Nephron progenitor cell (in vitro differentiated cells): ENCODE results near the gene ATP8A1.

Experiments used
- DNase-seq: peaks from one replicate; pipeline ENCODE4 v3.0.0; 2021
- H3K27ac Mint-ChIP-seq: 2 replicates; pipeline ENCODE4 v1.8.0; 2021; ENCODE audit warnings: mild to moderate bottlenecking, moderate library complexity, mixed read lengths
- H3K27me3 Mint-ChIP-seq: 2 replicates; pipeline ENCODE4 v1.8.0; 2021; ENCODE audit warnings: mild to moderate bottlenecking, low read depth, mixed read lengths; ENCODE audit not compliant: poor library complexity
- H3K36me3 Mint-ChIP-seq: 2 replicates; pipeline ENCODE4 v1.8.0; 2021; ENCODE audit warnings: low read depth, mixed read lengths
- H3K4me1 Mint-ChIP-seq: 2 replicates; pipeline ENCODE4 v1.8.0; 2021; ENCODE audit warnings: mixed read lengths
- H3K4me3 Mint-ChIP-seq: 2 replicates; pipeline ENCODE4 v1.8.0; 2021; ENCODE audit warnings: mild to moderate bottlenecking, moderate library complexity, mixed read lengths
- H3K9me3 Mint-ChIP-seq: 2 replicates; pipeline ENCODE4 v1.8.0; 2021; ENCODE audit warnings: mild to moderate bottlenecking, moderate library complexity, mixed read lengths
- TF ChIP-seq, protein P1 (sequence below): fragments of 200-600 bp; sonication (generic); IDR thresholded peaks from 2 replicates; pipeline ENCODE4 v1.5.0; 2021; ENCODE audit warnings: antibody characterized with exemption

Gene ATP8A1

DNA sequence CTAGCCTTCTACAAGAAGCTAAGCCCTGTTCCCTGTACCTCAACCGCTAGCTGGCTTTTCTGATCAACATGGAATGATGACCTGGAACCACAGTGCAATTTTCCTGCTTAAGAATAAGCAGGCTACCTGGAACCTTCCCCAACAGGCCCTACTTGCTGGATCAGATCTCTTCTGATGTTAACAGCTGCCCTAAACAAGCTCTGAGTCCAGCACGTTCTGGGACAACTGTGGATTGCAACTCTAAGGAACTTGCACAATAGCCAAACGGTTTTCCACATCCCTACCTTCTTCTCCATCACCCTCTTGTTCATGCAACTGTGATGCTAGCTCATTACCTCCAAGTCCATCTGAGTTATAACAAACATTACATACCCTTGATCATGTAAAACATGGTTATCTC is 19.8 kb downstream of the ATP8A1 start:
- H3K4me1 Mint-ChIP-seq: peaks cover 8% of the 10 kb centered on the region
- H3K27me3 Mint-ChIP-seq: no peaks in the 10 kb centered on the region
- no peak for DNase-seq
- no peaks in the 10 kb centered on the region for H3K9me3 Mint-ChIP-seq
- TF ChIP-seq, protein P1, sequence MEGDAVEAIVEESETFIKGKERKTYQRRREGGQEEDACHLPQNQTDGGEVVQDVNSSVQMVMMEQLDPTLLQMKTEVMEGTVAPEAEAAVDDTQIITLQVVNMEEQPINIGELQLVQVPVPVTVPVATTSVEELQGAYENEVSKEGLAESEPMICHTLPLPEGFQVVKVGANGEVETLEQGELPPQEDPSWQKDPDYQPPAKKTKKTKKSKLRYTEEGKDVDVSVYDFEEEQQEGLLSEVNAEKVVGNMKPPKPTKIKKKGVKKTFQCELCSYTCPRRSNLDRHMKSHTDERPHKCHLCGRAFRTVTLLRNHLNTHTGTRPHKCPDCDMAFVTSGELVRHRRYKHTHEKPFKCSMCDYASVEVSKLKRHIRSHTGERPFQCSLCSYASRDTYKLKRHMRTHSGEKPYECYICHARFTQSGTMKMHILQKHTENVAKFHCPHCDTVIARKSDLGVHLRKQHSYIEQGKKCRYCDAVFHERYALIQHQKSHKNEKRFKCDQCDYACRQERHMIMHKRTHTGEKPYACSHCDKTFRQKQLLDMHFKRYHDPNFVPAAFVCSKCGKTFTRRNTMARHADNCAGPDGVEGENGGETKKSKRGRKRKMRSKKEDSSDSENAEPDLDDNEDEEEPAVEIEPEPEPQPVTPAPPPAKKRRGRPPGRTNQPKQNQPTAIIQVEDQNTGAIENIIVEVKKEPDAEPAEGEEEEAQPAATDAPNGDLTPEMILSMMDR: no peak
- H3K36me3 Mint-ChIP-seq: no peaks in the 10 kb centered on the region
- no peak overlapping the region for H3K4me3 Mint-ChIP-seq
- no peak overlapping the region for H3K27ac Mint-ChIP-seq

DNA sequence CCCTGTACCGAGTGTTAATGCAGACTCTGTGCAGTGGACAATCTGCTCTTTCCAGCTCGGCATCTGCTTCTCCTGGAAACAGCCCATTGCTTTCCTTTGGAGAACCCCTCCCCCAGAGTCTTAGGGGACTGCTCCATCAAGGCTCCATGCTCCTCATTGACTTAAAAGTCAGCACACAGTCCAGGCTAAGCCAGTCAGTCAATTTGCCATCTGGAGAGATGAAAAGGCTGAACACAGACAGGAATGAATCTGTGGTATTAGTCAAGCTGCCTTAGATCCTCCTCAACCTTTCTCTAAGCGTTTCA is 20.3 kb downstream of the ATP8A1 start:
- H3K4me3 Mint-ChIP-seq: no peak overlapping the region
- peaks cover 8% of the 10 kb centered on the region for H3K4me1 Mint-ChIP-seq
- no peak for DNase-seq
- no peak overlapping the region for H3K27ac Mint-ChIP-seq
- no peaks in the 10 kb centered on the region for H3K9me3 Mint-ChIP-seq
- TF ChIP-seq, protein P1: no peak
- no peaks in the 10 kb centered on the region for H3K36me3 Mint-ChIP-seq
- H3K27me3 Mint-ChIP-seq: no peaks in the 10 kb centered on the region

GRCh38 chr4:42633605-42634388 is 23.1 kb downstream of the ATP8A1 start:
- no peak overlapping the region for H3K4me3 Mint-ChIP-seq
- H3K36me3 Mint-ChIP-seq: no peaks in the 10 kb centered on the region
- H3K27me3 Mint-ChIP-seq: no peaks in the 10 kb centered on the region
- no peaks in the 10 kb centered on the region for H3K9me3 Mint-ChIP-seq
- peaks cover 8% of the 10 kb centered on the region for H3K4me1 Mint-ChIP-seq
- TF ChIP-seq, protein P1: no peak
- no peak overlapping the region for H3K27ac Mint-ChIP-seq
- DNase-seq: no peak

DNA sequence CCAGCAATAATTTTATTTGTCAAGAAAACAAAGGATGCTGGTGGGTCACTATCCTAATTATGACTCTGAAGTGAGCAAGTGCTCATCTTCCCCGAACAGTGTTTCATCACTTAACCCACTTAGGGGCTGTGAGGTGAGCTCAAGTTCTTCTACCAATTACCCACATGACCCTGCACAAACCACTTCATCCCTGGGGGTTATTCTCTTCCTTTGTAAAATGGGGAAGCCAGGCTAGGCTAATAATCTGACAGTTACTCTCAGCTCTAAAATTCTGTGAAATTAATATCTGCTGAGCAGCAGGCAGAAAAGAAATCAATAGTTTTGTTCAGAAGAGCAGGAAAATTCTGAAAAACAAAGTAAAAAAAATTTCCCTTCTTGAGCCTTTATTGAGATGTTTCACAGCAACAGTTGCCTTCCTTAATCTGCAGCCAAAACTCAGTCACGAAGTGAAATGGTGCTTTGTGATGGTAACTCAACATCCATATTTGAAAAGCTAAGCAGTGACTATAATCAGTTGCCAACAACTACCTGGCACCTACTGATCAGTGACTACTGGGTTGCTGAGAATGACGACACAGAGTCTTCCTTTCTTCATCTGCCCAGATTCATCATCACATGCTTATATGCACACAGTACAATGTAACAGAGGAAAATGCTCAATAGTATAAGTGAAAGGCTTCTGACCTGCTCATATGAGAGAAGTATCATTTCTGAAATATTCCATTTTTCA is 24.1 kb downstream of the ATP8A1 start:
- Mint-ChIP-seq H3K4me3 (no peak overlapping the region), H3K27me3 (no peaks in the 10 kb centered on the region), H3K36me3 (no peaks in the 10 kb centered on the region), H3K27ac (no peak overlapping the region), H3K9me3 (no peaks in the 10 kb centered on the region), H3K4me1 (peaks cover 13% of the 10 kb centered on the region)
- no peak for DNase-seq
- TF ChIP-seq, protein P1: no peak

DNA sequence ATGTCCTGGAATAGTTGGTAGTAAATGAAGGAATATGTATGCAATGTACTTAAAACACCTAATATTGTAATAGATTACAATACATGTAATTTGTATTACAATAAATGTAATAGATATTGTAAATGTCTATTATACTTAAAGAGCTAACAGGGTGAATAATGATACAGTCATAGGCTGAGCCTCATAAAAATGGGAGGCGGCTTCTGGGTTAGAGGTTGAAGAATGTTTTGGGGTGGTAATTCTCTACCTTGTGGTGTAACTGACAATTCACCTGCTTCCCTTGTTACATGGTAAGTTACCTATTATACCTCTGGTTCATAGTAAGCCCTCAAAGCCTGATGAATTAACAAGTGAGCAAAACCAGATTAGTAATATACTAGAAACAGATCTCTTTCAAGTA is 26.0 kb downstream of the ATP8A1 start:
- Mint-ChIP-seq H3K36me3 (no peaks in the 10 kb centered on the region), H3K4me1 (peaks cover 8% of the 10 kb centered on the region), H3K4me3 (no peak overlapping the region), H3K9me3 (no peaks in the 10 kb centered on the region), H3K27ac (no peak overlapping the region), H3K27me3 (no peaks in the 10 kb centered on the region)
- TF ChIP-seq, protein P1: no peak
- DNase-seq: no peak

- H3K4me3 Mint-ChIP-seq: no peak overlapping the region
- peaks cover 5% of the 10 kb centered on the region for H3K4me1 Mint-ChIP-seq
- no peaks in the 10 kb centered on the region for H3K27me3 Mint-ChIP-seq
- H3K36me3 Mint-ChIP-seq: no peaks in the 10 kb centered on the region
- H3K9me3 Mint-ChIP-seq: no peaks in the 10 kb centered on the region
- no peak overlapping the region for H3K27ac Mint-ChIP-seq
- no peak for DNase-seq
- TF ChIP-seq, protein P1: no peak
Measured at GRCh38 chr4:42628740-42629139, 28.2 kb downstream of the ATP8A1 start.
